Stimulated activated CD4-positive, alpha-beta T cell treated with anti-CD3 and anti-CD28 coated beads, Interleukin-12 subunit alpha, Interleukin-12 subunit beta, amount 100 ng/mL, for 48 hours (primary cell): ENCODE results near the gene GABRA6.
"Not testable (repeated sequence)": the region's sequence is repeated elsewhere in the genome, so short reads cannot be mapped to it uniquely, and the experiment has no call there.

Experiments used
- DNase-seq, 3 donors: peaks; one replicate each; pipeline ENCODE4 v3.0.0-alpha.2; 2020; ENCODE audit warnings: low read depth in 2 of 3, low spot score in 1 of 3

The GABRA6 gene

DNA sequence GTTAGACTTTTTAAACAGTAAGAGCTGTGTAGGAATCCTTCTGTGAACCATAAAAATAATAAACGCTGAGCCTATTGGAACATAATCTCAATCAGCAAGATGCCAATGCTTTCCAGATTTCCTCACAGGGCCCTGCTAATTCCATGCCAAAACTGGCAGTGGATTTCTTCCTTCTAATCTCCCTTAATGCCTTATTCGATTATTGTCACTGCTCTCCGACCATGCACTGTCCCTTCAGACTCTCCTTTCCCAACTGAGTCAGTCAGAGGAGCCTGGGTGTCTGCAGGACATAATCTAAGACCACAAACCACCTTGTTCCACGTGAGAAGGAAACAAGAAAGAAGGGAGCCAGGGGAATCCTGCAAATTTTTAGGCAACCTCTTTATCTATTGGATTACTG, at the start of gene GABRA6:
Gene GABRA6, plus strand, starts transcription at position 261 of the 400 bp plus-strand sequence. CDS start 269 bp downstream, outside the sequence.
- no peak for DNase-seq

DNA sequence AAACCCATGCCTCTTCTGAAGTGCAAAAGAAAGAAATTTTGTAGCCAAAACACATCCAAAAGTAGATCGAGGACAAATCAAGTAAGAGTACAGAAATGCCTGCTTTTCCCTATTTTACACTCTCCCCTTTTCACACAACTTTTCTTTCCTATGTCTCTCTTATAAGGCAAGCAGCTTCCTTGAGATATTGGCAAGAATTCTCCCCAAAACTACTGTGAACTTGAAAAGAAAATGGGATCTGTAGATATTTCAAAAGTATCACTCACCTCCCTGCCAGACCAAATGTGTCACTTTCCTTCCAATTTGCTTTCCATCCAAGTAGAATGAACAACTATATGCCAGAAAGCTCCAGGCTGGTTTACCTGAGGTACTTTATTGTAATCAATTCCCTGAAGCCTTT, 47.9 kb upstream of the GABRA6 start:
- no peak for DNase-seq

DNA sequence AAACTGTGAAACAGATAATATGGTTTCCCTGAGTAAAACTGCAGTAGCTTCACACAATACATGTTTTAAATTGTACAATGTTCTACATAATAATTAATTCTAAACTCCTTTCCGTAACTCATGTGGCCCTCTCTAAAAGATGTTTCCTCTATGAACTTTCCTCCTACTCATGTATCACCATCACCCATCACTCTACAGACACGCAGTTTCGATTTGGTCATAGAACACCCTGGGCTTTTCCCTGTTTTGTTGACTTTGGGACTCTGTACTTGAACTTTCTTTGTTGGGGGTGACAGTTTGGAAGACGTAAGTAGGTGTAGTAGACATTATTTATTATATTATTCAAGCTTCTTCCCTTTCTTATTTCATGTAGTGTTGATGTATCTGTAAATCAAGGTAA, 44.1 kb upstream of the GABRA6 start:
- no peak for DNase-seq

DNA sequence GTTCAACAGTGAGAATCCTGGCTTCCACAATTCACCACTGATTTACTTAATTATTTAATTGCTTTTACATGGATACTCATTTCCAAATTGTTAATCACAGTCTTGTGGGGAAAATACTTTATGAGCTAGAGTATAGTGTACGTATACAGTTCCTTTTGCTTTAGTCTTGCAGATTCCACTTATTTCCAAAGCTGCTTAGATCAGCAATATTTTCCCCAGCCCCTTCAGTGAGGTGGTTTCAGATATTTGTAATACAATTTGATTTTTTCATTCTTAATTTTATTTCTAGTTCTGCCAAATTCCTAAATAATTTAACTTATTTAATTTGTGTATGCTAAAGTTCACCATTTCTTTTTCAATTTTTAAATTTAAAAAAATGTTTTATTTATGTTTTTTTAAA, 40.3 kb upstream of the GABRA6 start:
- DNase-seq = no peak

DNA sequence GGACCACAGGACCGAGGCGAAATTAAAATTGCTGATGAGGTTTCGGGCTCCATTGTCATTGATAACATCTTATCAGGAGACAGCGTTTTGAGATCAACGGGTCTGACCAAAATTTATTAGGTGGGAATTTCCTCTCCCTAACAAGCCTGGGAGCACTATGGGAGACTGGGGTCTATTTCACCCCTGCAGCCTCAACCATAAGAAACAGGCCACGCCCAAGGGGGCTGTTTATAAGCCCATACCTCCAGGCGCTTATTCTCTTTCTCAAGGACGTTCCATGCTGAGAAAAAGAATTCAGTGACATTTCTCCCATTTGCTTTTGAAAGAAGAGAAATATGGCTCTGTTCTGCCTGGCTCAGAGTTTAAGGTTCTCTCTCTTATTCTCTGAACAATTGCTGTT, 33.6 kb upstream of the GABRA6 start:
- not testable (repeated sequence) for DNase-seq

DNA sequence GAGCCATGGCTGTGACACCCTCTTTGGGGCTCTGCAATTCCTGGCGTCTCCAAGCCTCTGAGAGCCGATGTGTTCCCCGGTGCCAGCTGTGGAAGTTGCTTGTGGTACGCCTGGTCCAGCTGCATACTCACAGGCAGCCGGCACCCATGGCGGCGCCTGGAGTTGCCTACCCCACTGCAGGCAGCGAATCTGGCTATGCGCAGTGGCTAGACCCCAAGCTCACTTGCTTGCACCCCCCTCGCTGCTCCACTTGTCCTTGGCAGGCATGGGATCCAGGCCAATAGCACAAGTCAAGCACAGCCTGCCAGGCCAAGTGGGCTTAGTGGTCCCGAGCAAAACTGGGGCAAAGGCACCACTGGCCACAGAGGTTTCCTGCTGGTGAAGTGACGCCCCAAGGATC, 24.7 kb upstream of the GABRA6 start:
- DNase-seq = no peak

DNA sequence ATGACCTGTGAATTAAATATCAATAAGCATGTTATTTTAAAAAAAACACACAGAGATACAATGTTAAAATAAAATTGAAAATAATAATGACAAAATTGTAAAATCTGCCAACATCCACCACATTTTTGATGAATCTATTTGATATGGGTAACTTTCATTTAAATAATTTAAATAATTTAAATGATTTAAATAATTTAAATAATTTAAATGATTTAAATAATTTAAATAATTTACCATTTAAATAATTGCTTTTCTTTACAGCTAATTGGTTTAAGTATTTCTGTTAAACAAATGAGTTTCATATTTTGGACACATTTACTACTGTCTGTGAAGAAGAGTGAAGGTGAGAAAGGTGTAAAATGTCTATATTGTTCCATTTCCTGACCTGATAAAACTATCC, 22.1 kb upstream of the GABRA6 start:
- no peak for DNase-seq

DNA sequence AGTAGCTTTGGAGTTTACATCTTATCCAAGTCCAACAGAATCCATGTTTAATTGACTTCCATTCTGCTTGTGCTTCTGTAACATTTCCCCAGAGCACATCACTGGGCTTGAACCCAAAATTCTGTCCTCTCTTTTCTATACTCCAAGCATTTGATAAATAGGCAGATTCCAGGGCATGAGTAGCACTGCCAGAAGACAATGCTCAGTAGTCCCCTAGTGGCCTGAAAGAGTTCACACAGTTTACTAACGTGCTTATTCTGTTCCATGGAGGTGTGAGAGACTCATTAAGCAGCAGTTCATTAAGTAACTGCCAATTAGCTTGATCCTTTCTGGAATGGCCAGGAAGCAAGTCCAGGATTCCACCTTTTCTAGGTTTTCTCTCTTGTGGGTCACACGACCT, 9.4 kb upstream of the GABRA6 start:
- no peak for DNase-seq

DNA sequence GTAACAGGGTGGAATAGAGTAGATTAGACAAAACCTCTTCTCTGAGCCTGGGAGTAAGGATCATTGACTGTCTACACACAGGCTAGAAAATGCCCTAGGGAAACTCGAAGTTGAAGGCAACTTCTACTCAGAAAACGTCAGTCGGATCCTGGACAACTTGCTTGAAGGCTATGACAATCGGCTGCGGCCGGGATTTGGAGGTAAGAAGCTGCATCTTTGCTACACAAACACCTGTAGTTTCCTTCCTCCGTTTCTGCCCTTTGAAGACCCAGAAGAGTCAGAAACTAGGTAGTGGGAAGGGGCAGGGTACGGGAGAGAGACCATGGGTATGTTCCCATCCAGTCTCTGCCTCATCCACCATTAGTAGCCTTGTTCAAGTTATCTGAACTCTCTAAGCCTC, 628 bp downstream of the GABRA6 start:
- no peak for DNase-seq

DNA sequence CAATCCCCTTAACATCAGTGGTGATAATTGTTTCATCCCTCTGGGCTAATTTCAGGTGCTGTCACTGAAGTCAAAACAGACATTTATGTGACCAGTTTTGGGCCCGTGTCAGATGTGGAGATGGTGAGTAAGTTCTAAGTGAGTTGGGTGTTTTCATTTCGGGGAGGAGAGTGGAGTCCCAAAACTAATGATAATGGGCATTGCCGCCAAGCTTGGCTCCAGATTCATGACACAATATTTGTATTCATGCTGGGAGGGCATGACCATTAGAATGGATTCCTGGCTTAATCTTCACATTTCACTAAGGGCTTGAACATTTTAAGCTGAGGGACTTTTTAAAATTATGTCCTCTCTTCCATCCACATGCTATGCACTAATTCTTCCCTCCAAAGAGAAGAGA, 1.4 kb downstream of the GABRA6 start:
- DNase-seq = no peak

DNA sequence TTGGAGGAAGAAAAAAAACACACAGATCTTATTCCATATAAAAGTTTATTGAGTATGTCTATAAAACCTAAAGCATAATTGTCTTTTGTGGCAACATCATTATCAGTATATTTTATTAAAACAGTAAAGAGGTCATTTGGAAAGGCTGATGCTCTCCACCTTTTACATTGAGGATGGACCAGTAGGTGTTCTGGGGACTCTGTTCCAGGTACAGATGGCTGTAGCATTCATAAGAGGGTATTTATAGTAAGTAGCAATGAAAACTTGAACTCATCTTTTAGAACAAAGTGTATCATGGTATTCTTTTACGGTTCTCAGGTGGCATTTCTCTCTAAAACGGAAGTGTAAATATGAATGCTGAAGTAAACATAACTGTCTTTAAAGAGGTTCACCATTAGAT, 1.8 kb downstream of the GABRA6 start:
- no peak for DNase-seq

DNA sequence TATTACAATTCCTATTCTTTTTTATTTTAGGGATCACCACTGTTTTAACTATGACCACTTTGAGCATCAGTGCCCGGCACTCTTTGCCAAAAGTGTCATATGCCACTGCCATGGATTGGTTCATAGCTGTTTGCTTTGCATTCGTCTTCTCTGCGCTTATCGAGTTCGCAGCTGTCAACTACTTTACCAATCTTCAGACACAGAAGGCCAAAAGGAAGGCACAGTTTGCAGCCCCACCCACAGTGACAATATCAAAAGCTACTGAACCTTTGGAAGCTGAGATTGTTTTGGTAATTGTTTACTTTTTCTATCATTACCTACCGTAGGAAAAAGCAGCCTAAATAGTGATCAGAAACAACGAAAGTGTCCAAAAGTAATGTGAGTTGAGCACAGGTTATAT, 6.4 kb downstream of the GABRA6 start:
- no peak for DNase-seq

DNA sequence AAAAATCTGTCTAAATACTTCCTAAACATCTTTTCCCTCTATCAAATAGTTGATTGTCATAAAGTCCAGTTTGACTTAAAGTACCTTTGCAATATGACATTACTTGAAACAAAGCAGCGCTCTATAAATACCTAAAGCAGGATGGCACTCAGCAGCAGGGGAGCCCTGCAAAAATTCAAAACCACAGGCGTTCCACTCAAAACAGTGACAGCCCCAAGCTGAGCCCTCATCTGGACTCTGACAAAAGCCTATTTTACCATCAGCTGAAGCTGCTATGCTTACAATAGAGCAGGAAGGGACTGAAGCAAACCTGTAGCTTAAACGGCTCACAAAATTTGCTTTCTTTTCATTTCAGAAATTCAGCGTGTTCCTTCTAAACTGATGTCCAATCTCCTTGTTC, 11.5 kb downstream of the GABRA6 start:
- no peak for DNase-seq

DNA sequence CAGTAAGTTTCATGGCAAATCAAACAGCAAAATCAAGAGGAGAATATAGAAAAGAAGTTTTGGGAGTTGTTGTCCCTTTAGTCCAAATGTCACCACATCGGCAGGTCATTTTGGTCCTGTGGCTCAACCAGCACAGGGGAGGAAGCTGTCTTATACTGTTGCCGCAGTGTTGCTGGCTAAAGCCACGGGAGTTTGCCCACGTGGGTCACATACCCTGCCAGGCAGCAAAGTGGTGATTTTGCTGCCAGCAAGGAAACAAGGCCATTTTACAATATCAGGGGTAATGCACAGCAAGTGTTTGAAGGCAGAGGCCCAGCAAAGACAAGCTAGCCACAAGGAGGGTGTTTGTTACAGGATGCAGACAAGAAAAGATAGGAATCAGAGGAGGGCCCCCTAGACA, 14.5 kb downstream of the GABRA6 start:
- no peak for DNase-seq

DNA sequence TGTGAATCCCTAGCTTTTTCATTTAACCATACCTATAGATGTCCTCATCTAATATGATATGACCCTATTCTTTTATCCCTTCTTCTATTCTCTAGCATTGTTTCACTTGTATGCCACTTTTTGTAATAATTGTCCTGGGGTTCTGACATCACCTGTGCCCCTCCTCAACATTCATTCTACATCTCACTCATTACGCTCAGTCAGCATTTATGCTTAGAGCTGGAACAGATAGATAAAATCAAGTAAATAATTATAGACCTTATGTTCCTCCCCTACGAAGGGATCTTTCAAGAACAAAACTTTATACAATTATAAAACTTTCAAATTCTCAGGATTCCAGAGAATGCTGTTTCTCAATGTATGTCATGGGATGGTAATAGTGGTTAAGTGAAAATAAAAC, 18.0 kb downstream of the GABRA6 start:
- no peak for DNase-seq

DNA sequence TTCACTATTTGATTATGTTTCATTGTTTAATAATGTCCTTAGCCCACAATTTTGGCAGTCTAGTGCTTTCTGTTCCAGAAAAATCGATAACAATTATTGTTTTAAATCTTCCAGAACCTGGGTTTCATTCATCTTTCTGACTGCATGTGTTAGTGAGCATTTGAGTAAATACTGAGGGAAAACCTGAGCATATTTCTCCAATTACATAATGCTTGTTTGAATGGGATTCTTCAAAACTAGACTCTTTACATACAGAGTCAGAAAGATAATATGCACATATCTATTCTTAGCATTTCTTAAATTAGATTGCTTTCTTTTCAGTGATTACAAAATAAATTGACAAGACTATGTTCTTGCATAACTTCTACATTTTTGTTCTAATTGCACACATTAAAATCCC, 21.9 kb downstream of the GABRA6 start:
- no peak for DNase-seq

DNA sequence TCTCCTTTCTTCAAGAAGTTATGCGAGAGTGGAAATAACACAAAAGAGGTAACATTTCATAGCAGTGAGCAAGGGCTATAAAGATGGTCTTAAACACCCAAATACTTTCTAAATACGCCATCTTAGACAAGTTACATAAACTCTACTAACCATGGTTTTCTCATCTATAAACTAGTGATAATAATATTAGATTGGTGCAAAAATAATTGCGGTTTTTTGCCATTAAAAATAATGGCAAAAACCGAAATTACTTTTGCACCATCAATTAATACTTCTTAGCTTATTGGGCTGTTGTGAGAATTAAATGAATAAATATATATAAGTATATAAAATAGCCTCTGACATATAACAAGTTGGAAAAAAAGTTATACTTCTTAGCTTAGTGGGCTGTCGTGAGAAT, 23.7 kb downstream of the GABRA6 start:
- DNase-seq = no peak

DNA sequence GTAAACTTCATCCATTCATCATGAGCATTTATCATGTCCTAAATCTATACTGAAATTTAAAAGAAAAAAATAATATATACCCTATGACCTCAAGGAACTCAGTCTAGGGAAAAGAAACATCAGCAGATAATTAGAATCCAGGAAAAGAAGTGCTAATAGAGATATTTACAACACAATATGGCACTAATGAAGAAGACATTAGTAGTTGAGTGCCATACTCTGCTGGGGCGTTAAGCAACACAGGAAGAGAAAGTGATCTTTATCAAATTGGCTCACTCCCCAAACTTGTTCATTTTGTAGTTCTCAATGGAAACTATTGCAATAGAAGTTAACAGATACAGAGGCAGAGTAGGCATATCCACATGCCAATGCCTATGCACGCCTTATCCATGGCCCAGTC, 27.5 kb downstream of the GABRA6 start:
- DNase-seq = no peak

DNA sequence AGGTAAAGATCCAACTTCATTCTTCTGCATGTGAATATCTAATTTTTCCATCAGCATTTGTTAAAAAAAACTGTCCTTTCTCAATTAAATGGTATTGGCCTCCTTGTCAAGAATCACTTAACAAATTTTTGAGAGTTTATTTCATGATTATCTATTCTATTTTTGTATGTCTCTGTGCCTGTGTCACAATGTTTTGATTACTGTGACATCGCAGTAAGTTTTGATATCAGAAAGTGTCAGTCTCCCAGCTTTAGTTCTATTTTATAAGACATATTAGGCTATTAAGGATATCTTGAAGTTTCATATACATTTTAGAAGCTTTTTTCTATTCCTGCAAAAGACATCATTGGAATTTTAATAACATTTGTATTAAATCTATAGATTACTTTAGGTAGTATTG, 33.6 kb downstream of the GABRA6 start:
- DNase-seq = no peak

DNA sequence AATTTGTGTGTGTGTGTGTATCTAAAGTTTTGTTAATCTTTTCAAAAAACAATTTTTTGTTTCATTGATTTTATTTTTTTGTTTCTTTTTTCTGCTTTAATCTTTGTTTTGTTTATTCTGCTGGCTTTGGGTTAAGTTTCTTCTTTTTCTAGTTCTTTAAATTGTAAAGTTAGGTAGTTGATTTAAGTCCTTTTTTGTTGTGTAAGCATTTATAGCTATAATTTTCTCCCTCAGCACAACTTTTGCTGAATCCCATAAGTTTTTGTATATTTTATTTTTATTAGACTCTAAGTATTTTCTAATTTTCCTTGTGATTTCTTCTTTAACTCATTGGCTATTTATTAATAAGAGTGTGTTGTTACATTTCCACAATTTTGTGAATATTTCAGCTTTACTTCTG, 34.9 kb downstream of the GABRA6 start:
- DNase-seq = no peak

DNA sequence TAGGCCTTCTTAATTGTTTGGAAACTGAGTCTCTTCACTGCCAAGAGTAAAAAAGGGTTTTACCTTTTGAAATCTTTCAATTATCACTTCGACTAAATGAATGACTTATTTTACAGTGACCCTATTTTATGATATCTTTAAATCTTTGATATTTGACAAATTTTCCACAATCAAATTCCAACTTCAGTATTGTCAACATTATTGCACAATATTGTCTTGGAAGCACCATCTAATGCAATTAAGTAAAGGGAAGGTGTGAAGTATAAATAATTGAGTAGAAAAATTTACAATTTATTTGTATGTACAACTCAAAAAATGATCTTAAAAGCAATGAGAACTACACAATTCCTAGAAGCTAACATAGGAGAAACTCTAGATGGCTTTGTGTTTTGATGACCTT, 49.2 kb downstream of the GABRA6 start:
- DNase-seq = no peak

DNA sequence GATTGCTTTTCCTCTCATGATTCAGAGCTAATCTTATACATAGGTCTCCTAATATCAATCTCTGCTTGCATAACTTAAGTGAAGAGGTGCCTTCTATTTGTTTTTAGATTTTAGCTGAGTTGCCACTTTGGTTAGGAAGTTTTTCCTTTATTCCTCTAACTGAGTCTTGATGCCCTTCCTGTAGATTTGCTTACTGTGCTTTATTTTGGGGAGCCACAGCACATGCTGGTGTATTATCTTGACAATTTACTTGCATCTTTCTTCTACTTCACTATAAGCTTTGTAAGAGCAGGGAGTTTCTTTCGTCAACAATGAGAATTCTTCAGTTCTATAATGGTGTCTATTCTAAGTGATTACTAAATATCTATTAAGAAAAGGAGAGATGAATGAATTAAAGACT, 54.9 kb downstream of the GABRA6 start:
- no peak for DNase-seq

DNA sequence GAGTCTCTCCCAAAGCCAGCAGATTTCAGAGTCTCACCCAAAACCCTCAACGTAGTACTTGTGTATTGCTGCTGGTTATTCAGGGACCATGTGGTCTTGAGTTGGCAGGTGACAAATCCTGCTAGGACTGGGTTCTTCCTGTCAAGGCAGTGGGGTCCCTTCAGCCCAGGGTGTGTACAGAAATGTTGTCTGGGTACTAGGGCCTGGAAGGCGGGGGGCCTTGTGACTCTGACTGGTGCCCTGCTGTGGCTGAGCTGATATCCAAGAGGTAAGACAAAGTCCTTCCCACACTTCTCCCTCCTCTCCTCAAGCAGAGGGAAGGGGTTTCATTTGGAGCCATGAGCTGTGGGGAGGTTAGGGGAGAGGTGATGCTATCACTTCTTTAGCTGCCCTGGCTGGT, 58.8 kb downstream of the GABRA6 start:
- no peak for DNase-seq

DNA sequence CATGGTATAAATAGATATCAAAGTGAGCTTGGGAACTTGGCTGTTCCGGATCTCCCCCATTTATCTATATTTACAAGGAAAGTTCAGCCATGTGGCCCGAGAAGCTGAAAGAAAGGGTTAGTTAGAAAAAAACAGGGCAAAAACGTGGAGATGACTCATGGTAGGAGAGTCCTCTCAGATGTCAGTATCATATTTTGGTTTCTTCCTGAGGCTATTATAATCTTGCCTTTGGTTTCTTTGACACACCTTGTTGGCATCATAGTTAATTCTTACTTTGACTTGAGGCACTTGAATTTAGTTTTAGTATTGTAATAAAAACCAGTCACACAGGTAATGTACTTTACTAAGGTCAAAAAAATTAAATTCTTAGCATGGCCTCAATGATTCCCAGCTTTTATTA, 59.9 kb downstream of the GABRA6 start:
- no peak for DNase-seq
